Fibroblast of pulmonary artery (primary cell): ENCODE data around the gene SYT2.
"Not testable (repeated sequence)": the region's sequence is repeated elsewhere in the genome, so short reads cannot be mapped to it uniquely, and the experiment has no call there.

Experiments
- DNase-seq: peaks from one replicate; pipeline ENCODE4 v3.0.0-alpha.2; 2010; ENCODE audit warnings: low read depth
- H3K4me3 ChIP-seq: replicated peaks from 2 replicates; pipeline ENCODE4 v1.5.1; 2011; ENCODE audit warnings: low read depth, mild to moderate bottlenecking, control low read depth, low read length, moderate library complexity
- CTCF ChIP-seq: IDR thresholded peaks from 2 replicates; pipeline ENCODE4 v1.5.1; 2011; ENCODE audit warnings: mild to moderate bottlenecking, control low read depth, low read length, inconsistent platforms; ENCODE audit errors: missing control alignments

Gene SYT2

GRCh38 chr1:202547215-202547614 is 163.0 kb downstream of the SYT2 start:
- DNase-seq = no peak
- no peak for TF ChIP-seq CTCF
- H3K4me3 ChIP-seq = no peak overlapping the region

- not testable (repeated sequence) for H3K4me3 ChIP-seq, DNase-seq
These were observed 163.5 kb downstream of the SYT2 start for GRCh38 chr1:202546796-202547195.

- not testable (repeated sequence) for DNase-seq, H3K4me3 ChIP-seq
These were observed 163.9 kb downstream of the SYT2 start for GRCh38 chr1:202546377-202546776.

GRCh38 chr1:202545647-202546303 is 164.5 kb downstream of the SYT2 start:
- H3K4me3 ChIP-seq, DNase-seq: not testable (repeated sequence)

GRCh38 chr1:202544766-202545449 is 165.3 kb downstream of the SYT2 start:
- not testable (repeated sequence) for H3K4me3 ChIP-seq, DNase-seq

- H3K4me3 ChIP-seq, DNase-seq: not testable (repeated sequence)
These were observed 166.7 kb downstream of the SYT2 start for GRCh38 chr1:202543537-202543936.

- H3K4me3 ChIP-seq, DNase-seq: not testable (repeated sequence)
These were observed 167.8 kb downstream of the SYT2 start for GRCh38 chr1:202542415-202542814.

GRCh38 chr1:202540858-202541257 is 169.4 kb downstream of the SYT2 start:
- H3K4me3 ChIP-seq, DNase-seq: not testable (repeated sequence)
